Transverse colon (tissue), 4 donors: ENCODE data around the gene ANP32B.

Source experiments
- CTCF ChIP-seq, 5 experiments: fragments of 200-600 bp in 3 of 5; fragments of 450-650 bp in 2 of 5; sonication (generic) in 3 of 5; IDR thresholded peaks; 1 replicate in 2 of 5; 2 replicates in 3 of 5; pipeline ENCODE4 v1.5.1; 2016 to 2017; ENCODE audit warnings: antibody characterized with exemption in 5 of 5, inconsistent platforms in 3 of 5, mild to moderate bottlenecking in 2 of 5, moderate library complexity in 1 of 5
- EP300 ChIP-seq: sonication (generic); formaldehyde crosslinking; IDR thresholded peaks from one replicate; pipeline ENCODE4 v1.6.1; 2017; ENCODE audit warnings: antibody characterized with exemption, low read depth
- POLR2A ChIP-seq: fragments of 450-650 bp; IDR thresholded peaks from one replicate; pipeline ENCODE4 v1.6.1; 2016; ENCODE audit warnings: antibody characterized with exemption, mild to moderate bottlenecking, moderate library complexity
- POLR2AphosphoS5 ChIP-seq, 3 donors: sonication (generic); formaldehyde crosslinking; IDR thresholded peaks; one replicate each; pipeline ENCODE4 v1.6.1; 2016; ENCODE audit warnings: antibody characterized with exemption in 3 of 3

GRCh38 chr9:97943308-97943855 is 39.8 kb upstream of the ANP32B start:
- TF ChIP-seq POLR2A = no peak
- no peak for TF ChIP-seq CTCF (IDR thresholded peaks at IDR 0.05)
- no peak for TF ChIP-seq EP300
- no peak for TF ChIP-seq POLR2AphosphoS5 (IDR thresholded peaks at IDR 0.05)
